CD14-positive monocyte (primary cell): Measurements from ENCODE around the gene CATSPERB. TPM values are rescaled to one million over a fixed set of nuclear protein-coding genes. Genes with fewer than 3 reads are reported as not detected.

ENCODE experiments used
- DNase-seq, 3 donors: peaks; one replicate each; pipeline ENCODE4 v3.0.0-alpha.2; 2011 to 2022
- H2AFZ ChIP-seq: 2 replicates; pipeline ENCODE4 v1.6.0; 2012; ENCODE audit warnings: mild to moderate bottlenecking, low read depth, low read length, inconsistent platforms; ENCODE audit not compliant: insufficient read depth, poor library complexity, severe bottlenecking
- H3K27ac ChIP-seq, 2 donors: 1 replicate in 1 of 2; 2 replicates in 1 of 2; pipeline ENCODE4 v1.5.1; 2012 to 2013; ENCODE audit warnings: low read length in 2 of 2, control low read depth in 1 of 2, inconsistent platforms in 1 of 2, low read depth in 1 of 2, mild to moderate bottlenecking in 1 of 2
- H3K27me3 ChIP-seq, 2 donors: one replicate each; pipeline versions ENCODE4 v1.6.0 to v1.6.1; 2011 to 2013; ENCODE audit warnings: low read length in 2 of 2; ENCODE audit not compliant: control insufficient read depth in 2 of 2, insufficient read depth in 2 of 2
- H3K36me3 ChIP-seq, 2 donors: replicated peaks in 1 of 2; 1 replicate in 1 of 2; 2 replicates in 1 of 2; pipeline versions ENCODE4 v1.5.1 to v1.6.1; 2012 to 2013; ENCODE audit warnings: low read length in 2 of 2, control low read depth in 1 of 2, inconsistent platforms in 1 of 2, mild to moderate bottlenecking in 1 of 2; ENCODE audit not compliant: insufficient read depth in 2 of 2, control insufficient read depth in 1 of 2
- H3K4me1 ChIP-seq, 2 donors: 1 replicate in 1 of 2; 2 replicates in 1 of 2; pipeline versions ENCODE4 v1.5.1 to v1.6.1; 2012 to 2013; ENCODE audit warnings: low read length in 2 of 2, control low read depth in 1 of 2, inconsistent platforms in 1 of 2, mild to moderate bottlenecking in 1 of 2, moderate library complexity in 1 of 2; ENCODE audit not compliant: insufficient read depth in 2 of 2, control insufficient read depth in 1 of 2
- H3K4me2 ChIP-seq: replicated peaks from 2 replicates; pipeline ENCODE3; 2012; ENCODE audit warnings: low read length, moderate library complexity, mild to moderate bottlenecking; ENCODE audit not compliant: poor library complexity, severe bottlenecking; ENCODE audit errors: extremely low read depth
- H3K4me3 ChIP-seq, 3 experiments: fragments of 200-600 bp in 1 of 3; sonication (generic) in 1 of 3; replicated peaks in 1 of 3; 1 replicate in 2 of 3; 2 replicates in 1 of 3; pipeline ENCODE4 v1.5.1; 2011 to 2013; ENCODE audit warnings: low read length in 3 of 3, mild to moderate bottlenecking in 3 of 3, control low read depth in 2 of 3, low read depth in 2 of 3, inconsistent platforms in 1 of 3, moderate library complexity in 1 of 3
- H3K79me2 ChIP-seq: 2 replicates; pipeline ENCODE4 v1.6.0; 2012; ENCODE audit warnings: mild to moderate bottlenecking, control low read depth, inconsistent platforms, low read length, moderate library complexity; ENCODE audit not compliant: insufficient read depth
- H3K9ac ChIP-seq: 2 replicates; pipeline ENCODE4 v1.6.0; 2017; ENCODE audit warnings: low read length, mild to moderate bottlenecking; ENCODE audit not compliant: insufficient read depth, poor library complexity, severe bottlenecking
- H3K9me3 ChIP-seq, 2 donors: replicated peaks in 1 of 2; 1 replicate in 1 of 2; 2 replicates in 1 of 2; pipeline versions ENCODE4 v1.5.1 to v1.6.1; 2012 to 2013; ENCODE audit warnings: low read length in 2 of 2, control low read depth in 1 of 2; ENCODE audit not compliant: control insufficient read depth in 1 of 2, insufficient read depth in 1 of 2
- H4K20me1 ChIP-seq: 2 replicates; pipeline ENCODE4 v1.6.0; 2012; ENCODE audit warnings: mild to moderate bottlenecking, low read length, control low read depth, moderate library complexity; ENCODE audit not compliant: insufficient read depth
- H3K27ac Mint-ChIP-seq, 7 donors: one replicate each; pipeline ENCODE4 v1.8.0; 2020; ENCODE audit warnings: mild to moderate bottlenecking in 7 of 7, mixed read lengths in 7 of 7, moderate library complexity in 6 of 7, inconsistent platforms in 2 of 7
- H3K27me3 Mint-ChIP-seq, 3 donors: one replicate each; pipeline ENCODE4 v1.8.0; 2021 to 2022; ENCODE audit warnings: low read depth in 3 of 3, mild to moderate bottlenecking in 3 of 3, mixed read lengths in 3 of 3, moderate library complexity in 3 of 3, inconsistent platforms in 1 of 3
- H3K36me3 Mint-ChIP-seq, 2 donors: one replicate each; pipeline ENCODE4 v1.8.0; 2020; ENCODE audit warnings: mixed read lengths in 2 of 2, inconsistent platforms in 1 of 2, mild to moderate bottlenecking in 1 of 2
- H3K4me1 Mint-ChIP-seq: one replicate; pipeline ENCODE4 v1.8.0; 2020; ENCODE audit warnings: mild to moderate bottlenecking, mixed read lengths
- H3K4me3 Mint-ChIP-seq, 2 donors: one replicate each; pipeline ENCODE4 v1.8.0; 2020; ENCODE audit warnings: mild to moderate bottlenecking in 2 of 2, mixed read lengths in 2 of 2, moderate library complexity in 1 of 2
- H3K9me3 Mint-ChIP-seq, 7 donors: one replicate each; pipeline ENCODE4 v1.8.0; 2020 to 2022; ENCODE audit warnings: mixed read lengths in 7 of 7, mild to moderate bottlenecking in 6 of 7, moderate library complexity in 6 of 7, inconsistent platforms in 2 of 7
- WGBS: methylation state at CpG from one replicate; pipeline ENCODE4 v1.1.5; 2013; ENCODE audit warnings: missing lambda C conversion rate; ENCODE audit not compliant: insufficient coverage; 5-methylcytosine and 5-hydroxymethylcytosine counted together
- intact Hi-C, 2 donors: fragments of 100-400 bp; cut with micrococcal nuclease; formaldehyde crosslinking; loops; one replicate each; pipeline versions ENCODE4 v1.15.0 to v1.15.1; 2023
- polyA plus RNA-seq, 3 donors: library from polyadenylated mRNA; depleted of rRNA in 1 of 3; unstranded in 2 of 3; stranded (reverse) in 1 of 3; fragments of 300-500 nt in 2 of 3; fragments of >200 nt in 1 of 3; fragmentation: Illumina TruSeq in 2 of 3; gene quantifications; 1 replicate in 2 of 3; 2 replicates in 1 of 3; pipeline ENCODE4 v1.2.3, GENCODE V29; 2012 to 2021
- TF ChIP-seq, protein P1 (sequence below): fragments of 200-600 bp; IDR thresholded peaks from one replicate; pipeline ENCODE4 v1.8.0; 2022; ENCODE audit warnings: antibody characterized with exemption, mild to moderate bottlenecking

The CATSPERB gene
- polyA plus RNA-seq, 3 donors = not detected

DNA sequence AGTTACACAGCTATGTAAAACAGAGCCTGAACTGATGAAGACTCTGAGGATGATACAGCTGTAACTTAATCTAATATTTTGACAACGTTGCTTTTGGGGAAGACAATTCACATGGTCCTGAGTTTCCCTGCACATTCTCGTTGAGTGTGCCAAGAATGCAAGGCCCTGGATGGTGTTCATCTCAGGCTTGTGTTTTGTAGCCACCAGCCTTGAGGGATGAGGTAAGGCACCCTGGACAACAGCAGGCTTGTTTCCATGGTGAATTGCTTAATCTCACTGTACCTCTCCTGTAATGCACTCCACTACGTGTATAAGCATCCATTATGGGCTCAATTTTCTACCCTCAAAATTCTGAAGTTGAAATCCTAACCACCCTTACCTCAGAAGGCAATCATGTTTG lies 2.1 kb downstream of the CATSPERB start:
- Histone ChIP-seq H3K4me2 (no peak overlapping the region), H3K36me3 (no peaks in the 10 kb centered on the region), H3K79me2 (no peaks in the 10 kb centered on the region), H3K4me3 (no peak overlapping the region), H2AFZ (no peak overlapping the region), H3K9me3 (no peaks in the 10 kb centered on the region), H3K9ac (no peak overlapping the region), H3K27ac (no peak overlapping the region), H3K4me1 (no peaks in the 10 kb centered on the region), H4K20me1 (no peaks in the 10 kb centered on the region), H3K27me3 (no peaks in the 10 kb centered on the region)
- WGBS = 95% methylated on average over 2 of the region's 3 CpGs
- intact Hi-C loops = no loop called here
- DNase-seq = no peak
- Mint-ChIP-seq H3K4me3 (no peak overlapping the region), H3K4me1 (no peaks in the 10 kb centered on the region), H3K36me3 (no peaks in the 10 kb centered on the region), H3K27me3 (peaks cover 0 to 4% (median 0%) of the 10 kb centered on the region in 3 donors), H3K9me3 (peaks cover 0 to 3% (median 0%) of the 10 kb centered on the region in 7 donors), H3K27ac (no peak overlapping the region)
- TF ChIP-seq, protein P1, sequence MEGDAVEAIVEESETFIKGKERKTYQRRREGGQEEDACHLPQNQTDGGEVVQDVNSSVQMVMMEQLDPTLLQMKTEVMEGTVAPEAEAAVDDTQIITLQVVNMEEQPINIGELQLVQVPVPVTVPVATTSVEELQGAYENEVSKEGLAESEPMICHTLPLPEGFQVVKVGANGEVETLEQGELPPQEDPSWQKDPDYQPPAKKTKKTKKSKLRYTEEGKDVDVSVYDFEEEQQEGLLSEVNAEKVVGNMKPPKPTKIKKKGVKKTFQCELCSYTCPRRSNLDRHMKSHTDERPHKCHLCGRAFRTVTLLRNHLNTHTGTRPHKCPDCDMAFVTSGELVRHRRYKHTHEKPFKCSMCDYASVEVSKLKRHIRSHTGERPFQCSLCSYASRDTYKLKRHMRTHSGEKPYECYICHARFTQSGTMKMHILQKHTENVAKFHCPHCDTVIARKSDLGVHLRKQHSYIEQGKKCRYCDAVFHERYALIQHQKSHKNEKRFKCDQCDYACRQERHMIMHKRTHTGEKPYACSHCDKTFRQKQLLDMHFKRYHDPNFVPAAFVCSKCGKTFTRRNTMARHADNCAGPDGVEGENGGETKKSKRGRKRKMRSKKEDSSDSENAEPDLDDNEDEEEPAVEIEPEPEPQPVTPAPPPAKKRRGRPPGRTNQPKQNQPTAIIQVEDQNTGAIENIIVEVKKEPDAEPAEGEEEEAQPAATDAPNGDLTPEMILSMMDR = no peak

DNA sequence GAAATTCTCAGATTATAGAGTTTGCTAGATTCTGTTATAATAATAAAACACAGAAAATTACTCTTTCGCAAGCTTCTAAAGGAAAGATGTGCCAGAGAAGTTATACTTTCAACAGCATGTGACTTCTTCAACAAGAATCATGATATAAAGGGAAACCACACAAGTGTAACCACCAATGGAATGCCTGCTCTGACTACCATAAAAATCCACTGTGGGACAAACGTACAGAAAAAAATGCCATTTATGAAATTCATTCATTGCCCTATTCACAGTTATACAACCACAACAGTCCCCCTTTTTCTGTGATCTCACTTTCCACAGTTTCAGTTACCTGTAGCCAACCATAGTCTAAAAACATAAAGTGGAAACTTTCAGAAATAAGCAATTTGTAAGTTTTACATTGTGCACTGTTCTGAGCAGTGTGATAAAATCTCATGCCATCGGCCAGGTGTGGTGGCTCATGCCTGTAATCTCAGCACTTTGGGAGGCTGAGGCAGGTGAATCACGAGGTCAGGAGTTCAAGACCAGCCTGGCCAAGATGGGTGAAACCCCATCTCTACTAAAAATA lies 3.2 kb downstream of the CATSPERB start:
- whole genome bisulfite sequencing = 33% methylated on average over 1 of the region's 4 CpGs
- no peak for DNase-seq
- Histone ChIP-seq H3K9ac (no peak overlapping the region), H3K27me3 (no peaks in the 10 kb centered on the region), H2AFZ (no peak overlapping the region), H3K9me3 (no peaks in the 10 kb centered on the region), H4K20me1 (no peaks in the 10 kb centered on the region), H3K4me3 (no peak overlapping the region), H3K27ac (no peak overlapping the region), H3K36me3 (no peaks in the 10 kb centered on the region), H3K4me1 (no peaks in the 10 kb centered on the region), H3K4me2 (no peak overlapping the region), H3K79me2 (no peaks in the 10 kb centered on the region)
- TF ChIP-seq, protein P1 = no peak
- Mint-ChIP-seq H3K36me3 (no peaks in the 10 kb centered on the region), H3K27me3 (peaks cover 0 to 4% (median 0%) of the 10 kb centered on the region in 3 donors), H3K27ac (no peak overlapping the region), H3K9me3 (peaks cover 0 to 2% (median 0%) of the 10 kb centered on the region in 7 donors), H3K4me3 (no peak overlapping the region), H3K4me1 (peaks cover under 1% of the 10 kb centered on the region)
- intact Hi-C loops = no loop called here
